ENCODE results near the gene HS3ST6.

Gene HS3ST6

DNA sequence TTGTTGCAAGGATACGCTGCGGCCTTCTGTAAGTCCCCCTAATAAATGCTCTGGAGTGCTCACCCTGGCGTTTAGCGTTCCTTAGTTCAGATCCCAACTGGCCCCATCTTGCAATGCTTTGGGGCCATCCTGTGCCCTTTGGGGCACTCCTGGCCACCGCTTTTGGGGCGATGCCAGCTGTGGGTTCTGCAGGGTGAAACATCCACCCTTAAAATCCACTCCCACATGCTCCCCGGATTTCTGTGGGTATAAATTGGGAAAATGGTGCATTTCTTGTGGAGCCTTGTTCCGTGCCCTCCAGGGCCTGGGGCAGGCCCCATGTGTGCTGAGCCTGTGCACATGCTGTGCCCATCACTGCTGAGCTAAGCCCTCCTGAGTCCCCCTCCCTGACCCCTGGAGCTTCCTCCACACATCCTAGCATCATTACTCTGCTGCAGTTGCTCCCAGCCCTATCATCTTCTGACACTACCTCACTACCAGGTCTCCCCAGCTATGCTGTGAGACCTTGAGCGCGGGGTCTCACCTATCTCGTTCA, 18.8 kb upstream of the HS3ST6 start:
- no peaks in the 10 kb centered on the region for H3K9me3 ChIP-seq (ENCODE audit: control insufficient read depth, insufficient read depth, low read depth, low read length)
- no peak overlapping the region for H3K9ac ChIP-seq (ENCODE audit: low read length)
- no peak overlapping the region for H3K27ac ChIP-seq (ENCODE audit: low read depth, low read length)
- no peak overlapping the region for H3K4me3 ChIP-seq (ENCODE audit: low read depth, low read length)
- peaks cover 26% of the 10 kb centered on the region for H3K36me3 ChIP-seq (ENCODE audit: control insufficient read depth, insufficient read depth, low read length)
- H3K4me1 ChIP-seq (ENCODE audit: control insufficient read depth, insufficient read depth, low read length): peaks cover 8% of the 10 kb centered on the region; the same call in 1 of the 2 replicates
- H3K27me3 ChIP-seq (ENCODE audit: control insufficient read depth, insufficient read depth, low read length): no peaks in the 10 kb centered on the region

DNA sequence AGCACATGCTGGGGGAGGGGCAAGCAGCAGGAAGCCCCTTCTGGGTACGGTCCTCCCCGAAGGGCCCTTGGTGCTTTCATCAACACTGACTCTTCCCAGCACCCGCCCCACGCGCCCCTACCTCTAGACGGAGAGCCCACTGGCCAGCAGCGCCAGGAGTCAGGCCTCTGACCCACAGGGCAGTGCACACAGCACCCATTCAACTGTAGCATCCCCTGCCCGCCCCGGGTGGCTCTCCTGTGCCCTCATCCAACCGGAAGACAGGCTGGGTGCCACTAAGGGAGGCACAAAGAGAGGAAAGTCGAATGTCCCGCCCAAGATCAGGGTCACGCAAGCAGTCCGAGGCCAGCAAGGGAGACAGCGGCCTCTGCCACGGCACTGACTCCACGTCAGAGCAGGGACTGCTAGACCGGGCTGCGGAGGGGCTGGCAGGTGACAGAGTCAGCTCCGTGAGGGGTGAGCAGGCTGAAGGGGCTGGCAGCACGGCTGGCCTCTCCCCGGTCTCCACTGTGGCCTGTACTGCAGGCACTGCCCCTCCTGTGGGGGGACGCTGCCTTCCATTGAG, 15.0 kb upstream of the HS3ST6 start:
- Histone ChIP-seq H3K9ac (ENCODE audit: low read length) (no peak overlapping the region), H3K4me1 (ENCODE audit: control insufficient read depth, insufficient read depth, low read length) (no peaks in the 10 kb centered on the region; the same call in 1 of the 2 replicates), H3K27ac (ENCODE audit: low read depth, low read length) (no peak overlapping the region), H3K36me3 (ENCODE audit: control insufficient read depth, insufficient read depth, low read length) (peaks cover 3% of the 10 kb centered on the region), H3K4me3 (ENCODE audit: low read depth, low read length) (no peak overlapping the region), H3K27me3 (ENCODE audit: control insufficient read depth, insufficient read depth, low read length) (peaks cover 7% of the 10 kb centered on the region), H3K9me3 (ENCODE audit: control insufficient read depth, insufficient read depth, low read depth, low read length) (no peaks in the 10 kb centered on the region)

DNA sequence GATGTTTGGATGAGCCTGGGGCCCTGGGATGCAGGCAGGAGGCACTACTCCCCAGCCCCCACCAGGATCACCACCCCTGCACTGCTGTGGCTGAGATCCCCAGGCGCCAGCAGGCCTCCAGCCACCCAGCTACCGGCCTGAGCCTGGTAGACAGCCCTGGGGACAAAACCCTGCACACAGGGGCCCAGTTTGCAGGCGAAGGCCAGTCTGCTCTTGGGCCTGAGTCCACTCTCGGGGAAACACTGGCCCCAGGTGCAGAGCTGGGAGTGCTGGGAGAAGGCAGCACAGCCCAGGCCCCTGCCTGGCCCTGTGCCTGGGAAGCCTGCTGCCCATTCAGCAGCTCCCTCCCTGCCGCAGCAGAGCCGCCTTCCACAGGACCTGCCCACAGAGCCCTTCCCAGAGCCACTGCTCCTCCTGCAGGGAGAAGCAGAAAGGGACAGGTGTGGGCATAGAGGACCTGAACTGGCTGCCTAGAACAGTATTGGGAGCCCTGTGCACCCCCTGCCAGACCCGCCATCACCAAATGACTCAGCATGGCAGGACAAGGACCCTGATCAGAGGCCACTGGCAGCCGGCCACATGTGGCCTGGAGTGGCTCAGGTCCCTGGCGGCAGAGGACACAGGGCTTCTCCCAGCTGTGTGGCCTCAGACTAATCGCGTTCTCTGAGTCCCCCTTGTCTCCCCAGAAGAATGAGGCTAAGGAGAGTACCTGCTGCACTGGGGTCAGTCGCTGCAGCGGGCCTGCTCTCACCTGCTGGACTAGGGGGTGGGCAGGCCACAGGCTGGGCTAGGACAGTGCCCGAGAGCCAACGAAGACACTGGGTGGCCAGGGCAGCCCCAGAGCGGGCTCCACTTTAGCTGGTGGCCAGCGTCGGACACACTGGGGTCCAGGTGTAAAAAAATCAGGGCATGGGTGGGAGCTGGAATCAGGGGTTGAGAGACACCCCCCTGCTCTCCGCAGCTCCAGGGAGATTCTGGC, 14.1 kb upstream of the HS3ST6 start:
- Histone ChIP-seq H3K27me3 (ENCODE audit: control insufficient read depth, insufficient read depth, low read length) (peaks cover 7% of the 10 kb centered on the region), H3K9ac (ENCODE audit: low read length) (no peak overlapping the region), H3K9me3 (ENCODE audit: control insufficient read depth, insufficient read depth, low read depth, low read length) (no peaks in the 10 kb centered on the region), H3K4me1 (ENCODE audit: control insufficient read depth, insufficient read depth, low read length) (no peaks in the 10 kb centered on the region; the same call in 1 of the 2 replicates), H3K27ac (ENCODE audit: low read depth, low read length) (no peak overlapping the region), H3K36me3 (ENCODE audit: control insufficient read depth, insufficient read depth, low read length) (no peaks in the 10 kb centered on the region), H3K4me3 (ENCODE audit: low read depth, low read length) (no peak overlapping the region)

GRCh38 chr16:1930338-1930720, 12.1 kb upstream of the HS3ST6 start:
- Histone ChIP-seq H3K4me1 (ENCODE audit: control insufficient read depth, insufficient read depth, low read length) (peaks cover 9% of the 10 kb centered on the region; the same call in 1 of the 2 replicates), H3K27me3 (ENCODE audit: control insufficient read depth, insufficient read depth, low read length) (peaks cover 7% of the 10 kb centered on the region), H3K4me3 (ENCODE audit: low read depth, low read length) (no peak overlapping the region), H3K27ac (ENCODE audit: low read depth, low read length) (no peak overlapping the region), H3K36me3 (ENCODE audit: control insufficient read depth, insufficient read depth, low read length) (no peaks in the 10 kb centered on the region), H3K9me3 (ENCODE audit: control insufficient read depth, insufficient read depth, low read depth, low read length) (no peaks in the 10 kb centered on the region), H3K9ac (ENCODE audit: low read length) (no peak overlapping the region)

DNA sequence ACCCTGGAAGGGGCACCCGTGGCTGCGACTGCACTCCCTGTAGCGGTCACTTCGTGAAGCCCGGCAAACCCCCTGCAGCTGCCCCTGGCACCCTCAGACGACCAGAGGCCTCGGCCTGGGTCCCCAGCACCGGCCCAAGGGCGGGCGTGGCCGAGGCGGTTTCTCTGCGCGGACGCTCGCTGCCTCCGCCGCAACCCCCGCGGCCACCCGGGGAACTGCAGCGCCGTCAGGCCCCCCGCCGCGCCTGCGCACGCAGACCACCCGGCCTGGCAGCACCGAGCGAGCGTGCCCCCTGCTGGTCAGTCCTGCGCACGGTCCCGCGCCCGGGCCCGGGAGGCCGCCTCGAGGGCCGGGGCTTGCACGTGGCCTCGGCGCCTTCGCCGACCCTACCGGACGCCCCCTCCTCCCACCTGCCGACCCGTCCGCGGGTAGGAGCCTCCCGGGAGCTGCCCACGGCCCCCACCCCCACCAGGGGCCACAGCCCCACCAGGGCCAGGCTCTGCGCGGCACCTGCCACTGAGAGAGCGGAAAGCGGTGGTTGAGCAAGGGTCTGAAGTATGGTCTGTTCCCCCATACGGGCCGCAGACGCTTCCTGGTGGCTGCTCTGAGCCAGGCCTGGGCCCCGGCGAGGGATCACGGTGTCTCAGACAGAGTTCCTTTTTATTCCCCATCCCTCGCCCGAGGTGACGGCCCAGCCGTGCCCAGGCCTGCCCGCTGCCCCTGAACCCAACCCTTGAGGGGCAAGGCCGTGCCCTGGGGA, 11.5 kb upstream of the HS3ST6 start:
- no peaks in the 10 kb centered on the region for H3K36me3 ChIP-seq (ENCODE audit: control insufficient read depth, insufficient read depth, low read length)
- H3K9ac ChIP-seq (ENCODE audit: low read length): no peak overlapping the region
- no peak overlapping the region for H3K27ac ChIP-seq (ENCODE audit: low read depth, low read length)
- no peaks in the 10 kb centered on the region for H3K9me3 ChIP-seq (ENCODE audit: control insufficient read depth, insufficient read depth, low read depth, low read length)
- peaks cover 9% of the 10 kb centered on the region for H3K27me3 ChIP-seq (ENCODE audit: control insufficient read depth, insufficient read depth, low read length)
- peak overlapping the region; percentile 55 for H3K4me3 ChIP-seq (ENCODE audit: low read depth, low read length)
- peaks cover 13% of the 10 kb centered on the region; the same call in 1 of the 2 replicates for H3K4me1 ChIP-seq (ENCODE audit: control insufficient read depth, insufficient read depth, low read length)

DNA sequence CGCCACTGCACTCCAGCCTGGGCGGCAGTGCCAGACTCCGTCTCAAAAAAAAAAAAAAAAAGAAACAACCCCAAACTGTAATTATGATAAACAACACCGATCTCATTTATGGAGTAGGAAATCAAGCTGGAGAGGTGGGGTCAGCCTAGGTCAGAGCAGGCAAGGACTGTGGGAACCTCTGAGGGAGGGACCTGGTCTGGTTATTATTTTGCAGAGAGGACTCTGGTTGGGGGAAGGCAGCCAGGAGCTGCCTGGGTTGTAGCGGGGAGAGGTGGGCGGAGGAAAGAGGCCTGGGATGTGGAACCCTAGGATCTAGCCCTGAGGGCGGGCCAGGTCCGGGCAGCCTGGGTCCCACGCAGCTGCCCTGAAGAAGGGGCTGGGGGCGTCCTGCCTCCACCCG, 10.9 kb upstream of the HS3ST6 start:
- H3K36me3 ChIP-seq (ENCODE audit: control insufficient read depth, insufficient read depth, low read length): no peaks in the 10 kb centered on the region
- H3K4me3 ChIP-seq (ENCODE audit: low read depth, low read length): peak overlapping the region; percentile 55
- no peak overlapping the region for H3K9ac ChIP-seq (ENCODE audit: low read length)
- H3K27ac ChIP-seq (ENCODE audit: low read depth, low read length): no peak overlapping the region
- no peaks in the 10 kb centered on the region for H3K9me3 ChIP-seq (ENCODE audit: control insufficient read depth, insufficient read depth, low read depth, low read length)
- H3K4me1 ChIP-seq (ENCODE audit: control insufficient read depth, insufficient read depth, low read length): peaks cover 18% of the 10 kb centered on the region; the same call in 1 of the 2 replicates
- H3K27me3 ChIP-seq (ENCODE audit: control insufficient read depth, insufficient read depth, low read length): peaks cover 14% of the 10 kb centered on the region

DNA sequence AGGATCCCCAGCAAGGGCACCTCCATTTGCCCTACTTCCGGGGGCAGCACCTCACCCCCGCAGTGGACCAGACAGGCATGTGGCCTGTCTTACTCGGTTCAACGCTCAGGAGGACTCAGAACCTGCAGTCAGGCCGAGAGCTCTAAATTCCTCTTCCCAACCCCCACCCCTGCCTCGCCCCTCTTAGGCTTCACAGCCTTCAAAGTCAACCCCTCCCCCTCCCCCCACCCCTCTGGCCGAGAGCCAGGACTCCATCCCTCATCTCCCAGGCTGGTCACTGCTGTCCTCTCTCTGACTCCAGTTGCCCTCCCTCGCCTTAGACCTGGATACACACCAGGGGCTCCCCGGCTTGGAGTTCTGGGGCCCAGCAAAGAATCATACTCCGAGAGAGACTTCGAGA, 8.1 kb upstream of the HS3ST6 start:
- Histone ChIP-seq H3K4me1 (ENCODE audit: control insufficient read depth, insufficient read depth, low read length) (peaks cover 29% of the 10 kb centered on the region; the same call in 1 of the 2 replicates), H3K9me3 (ENCODE audit: control insufficient read depth, insufficient read depth, low read depth, low read length) (0 out of 2 replicates have a peak, but pooled peaks cover 2% of the 10 kb centered on the region)

DNA sequence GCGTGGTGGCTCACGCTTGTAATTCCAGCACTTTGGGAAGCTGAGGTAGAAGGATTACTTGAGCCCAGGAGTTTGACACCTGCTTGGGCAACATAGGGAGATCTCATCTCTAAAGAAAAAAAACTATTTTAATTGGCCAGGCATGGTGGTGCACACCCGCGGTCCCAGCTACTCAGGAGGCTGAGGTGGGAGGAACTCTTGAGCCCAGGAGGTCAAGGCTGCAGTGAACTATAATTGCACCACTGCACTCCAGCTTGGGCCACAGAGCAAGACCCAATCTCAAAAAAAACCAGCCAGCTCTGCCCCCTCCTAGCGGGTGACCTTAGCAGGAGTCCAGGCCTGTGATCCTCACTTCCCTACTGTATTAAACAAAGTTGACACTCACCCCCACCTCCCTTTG, 5.9 kb upstream of the HS3ST6 start:
- H3K4me1 ChIP-seq (ENCODE audit: control insufficient read depth, insufficient read depth, low read length): peaks cover 41% of the 10 kb centered on the region
- peak overlapping the region; percentile 38 for H3K4me3 ChIP-seq (ENCODE audit: low read depth, low read length)
- no peak overlapping the region for H3K27ac ChIP-seq (ENCODE audit: low read depth, low read length)
- peaks cover 46% of the 10 kb centered on the region for H3K27me3 ChIP-seq (ENCODE audit: control insufficient read depth, insufficient read depth, low read length)
- 0 out of 2 replicates have a peak, but pooled peaks cover 2% of the 10 kb centered on the region for H3K9me3 ChIP-seq (ENCODE audit: control insufficient read depth, insufficient read depth, low read depth, low read length)
- no peak overlapping the region for H3K9ac ChIP-seq (ENCODE audit: low read length)
- H3K36me3 ChIP-seq (ENCODE audit: control insufficient read depth, insufficient read depth, low read length): no peaks in the 10 kb centered on the region

More for the DNA sequence above, 8.1 kb upstream of the HS3ST6 start:
- Histone ChIP-seq H3K27ac (ENCODE audit: low read depth, low read length) (no peak overlapping the region), H3K36me3 (ENCODE audit: control insufficient read depth, insufficient read depth, low read length) (no peaks in the 10 kb centered on the region), H3K27me3 (ENCODE audit: control insufficient read depth, insufficient read depth, low read length) (peaks cover 31% of the 10 kb centered on the region), H3K9ac (ENCODE audit: low read length) (no peak overlapping the region), H3K4me3 (ENCODE audit: low read depth, low read length) (no peak overlapping the region)

DNA sequence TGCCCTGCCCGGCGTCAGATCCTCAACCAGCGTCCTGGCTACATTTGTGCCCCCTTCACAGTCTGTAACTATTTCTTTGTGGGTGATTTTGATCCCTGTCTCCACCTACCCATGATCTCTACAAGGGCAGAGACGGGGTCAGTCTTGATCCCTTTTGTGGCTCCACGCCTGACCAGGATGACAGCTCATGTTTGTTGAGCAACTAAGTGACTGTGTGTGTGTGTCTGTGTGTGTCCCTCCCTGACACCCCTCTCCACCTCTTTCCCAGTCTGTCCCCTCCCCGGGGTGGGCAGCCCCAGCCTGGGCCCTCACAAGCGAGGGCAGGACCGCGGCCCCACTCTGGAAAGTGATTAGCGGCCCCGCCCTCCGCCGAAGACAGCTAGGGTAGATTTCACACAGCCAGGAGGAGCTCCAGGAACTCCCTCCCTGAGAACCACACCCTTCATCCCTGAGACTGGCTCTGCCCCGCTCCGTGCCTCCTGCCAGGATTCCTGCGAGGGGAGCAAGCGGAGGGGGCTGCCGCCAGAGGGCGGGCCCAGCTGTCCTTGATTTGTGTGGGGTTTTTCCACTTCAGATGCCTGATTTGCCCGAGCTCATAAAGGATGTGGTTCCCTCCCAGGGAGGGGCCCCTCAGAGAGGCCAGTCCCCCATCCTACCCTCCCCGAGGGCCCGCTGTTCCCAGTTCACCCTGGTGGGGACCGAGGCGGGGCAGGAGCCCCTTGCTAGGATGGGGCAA, 5.3 kb upstream of the HS3ST6 start:
- Histone ChIP-seq H3K9me3 (ENCODE audit: control insufficient read depth, insufficient read depth, low read depth, low read length) (0 out of 2 replicates have a peak, but pooled peaks cover 2% of the 10 kb centered on the region), H3K27me3 (ENCODE audit: control insufficient read depth, insufficient read depth, low read length) (peaks cover 52% of the 10 kb centered on the region), H3K27ac (ENCODE audit: low read depth, low read length) (no peak overlapping the region), H3K36me3 (ENCODE audit: control insufficient read depth, insufficient read depth, low read length) (no peaks in the 10 kb centered on the region), H3K9ac (ENCODE audit: low read length) (no peak overlapping the region), H3K4me3 (ENCODE audit: low read depth, low read length) (peak overlapping the region; percentile 38), H3K4me1 (ENCODE audit: control insufficient read depth, insufficient read depth, low read length) (peaks cover 46% of the 10 kb centered on the region)

DNA sequence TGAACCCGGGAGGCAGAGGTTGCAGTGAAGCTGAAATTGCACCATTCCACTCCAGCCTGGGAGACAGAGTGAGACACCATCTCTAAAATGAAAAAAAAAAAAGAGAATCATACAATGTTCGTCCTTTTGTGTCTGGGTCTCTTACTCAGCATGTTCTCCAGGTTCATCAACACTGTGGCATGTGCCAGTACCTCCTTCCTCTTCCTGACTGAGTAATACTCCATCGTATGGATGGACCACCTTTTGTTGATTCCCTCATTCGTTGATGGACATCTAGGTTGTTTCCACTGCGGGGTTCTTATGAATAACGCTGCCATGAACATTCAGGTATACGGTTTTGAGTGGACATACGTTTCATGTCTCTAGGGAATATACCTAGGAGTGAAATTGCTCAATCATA, 4.1 kb upstream of the HS3ST6 start:
- Histone ChIP-seq H3K27me3 (ENCODE audit: control insufficient read depth, insufficient read depth, low read length) (peaks cover 62% of the 10 kb centered on the region), H3K4me1 (ENCODE audit: control insufficient read depth, insufficient read depth, low read length) (peaks cover 51% of the 10 kb centered on the region), H3K36me3 (ENCODE audit: control insufficient read depth, insufficient read depth, low read length) (no peaks in the 10 kb centered on the region), H3K27ac (ENCODE audit: low read depth, low read length) (no peak overlapping the region), H3K9ac (ENCODE audit: low read length) (no peak overlapping the region), H3K9me3 (ENCODE audit: control insufficient read depth, insufficient read depth, low read depth, low read length) (0 out of 2 replicates have a peak, but pooled peaks cover 2% of the 10 kb centered on the region), H3K4me3 (ENCODE audit: low read depth, low read length) (no peak overlapping the region)
